Fibroblast of lung (primary cell): Measurements from ENCODE around the gene TMEM116. TPM values are rescaled to one million over a fixed set of nuclear protein-coding genes. Genes with fewer than 3 reads are reported as not detected.

Source experiments
- DNase-seq, 2 donors: peaks; one replicate each; pipeline versions ENCODE4 v3.0.0 to v3.0.0-alpha.2; 2010; ENCODE audit warnings: low read depth in 2 of 2
- H2AFZ ChIP-seq: 2 replicates; pipeline ENCODE4 v1.5.1; 2012; ENCODE audit warnings: low read length, control low read depth, inconsistent platforms
- H3K27ac ChIP-seq: 2 replicates; pipeline ENCODE4 v1.5.1; 2011; ENCODE audit warnings: low read length, control low read depth; ENCODE audit not compliant: insufficient read depth
- H3K27me3 ChIP-seq: 2 replicates; pipeline ENCODE4 v1.5.1; 2011; ENCODE audit warnings: mild to moderate bottlenecking, low read length; ENCODE audit not compliant: control insufficient read depth, insufficient read depth
- H3K36me3 ChIP-seq: 2 replicates; pipeline ENCODE4 v1.5.1; 2011; ENCODE audit warnings: low read length; ENCODE audit not compliant: control insufficient read depth, insufficient read depth
- H3K4me1 ChIP-seq: 2 replicates; pipeline ENCODE4 v1.5.1; 2011; ENCODE audit warnings: low read length; ENCODE audit not compliant: control insufficient read depth, insufficient read depth; ENCODE audit errors: extremely low read depth
- H3K4me2 ChIP-seq: 2 replicates; pipeline ENCODE4 v1.5.1; 2011; ENCODE audit warnings: low read length, control low read depth; ENCODE audit not compliant: insufficient read depth; ENCODE audit errors: extremely low read depth
- H3K4me3 ChIP-seq, 4 experiments: fragments of 200-600 bp in 1 of 4; sonication (generic) in 1 of 4; replicated peaks in 1 of 4; 2 replicates each; pipeline ENCODE4 v1.5.1; 2011 to 2016; ENCODE audit warnings: low read length in 4 of 4, low read depth in 3 of 4, mild to moderate bottlenecking in 3 of 4, control low read depth in 2 of 4, inconsistent platforms in 1 of 4, mixed read lengths in 1 of 4; ENCODE audit not compliant: insufficient read depth in 1 of 4; ENCODE audit errors: control extremely low read depth in 1 of 4
- H3K79me2 ChIP-seq: 2 replicates; pipeline ENCODE4 v1.5.1; 2012; ENCODE audit warnings: mild to moderate bottlenecking, low read length, inconsistent platforms; ENCODE audit not compliant: control insufficient read depth, insufficient read depth
- H3K9ac ChIP-seq: 2 replicates; pipeline ENCODE4 v1.5.1; 2011; ENCODE audit warnings: mild to moderate bottlenecking, low read length, control low read depth; ENCODE audit not compliant: insufficient read depth
- H3K9me3 ChIP-seq: 2 replicates; pipeline ENCODE4 v1.5.1; 2012; ENCODE audit warnings: low read depth, low read length; ENCODE audit not compliant: control insufficient read depth, insufficient read depth
- H4K20me1 ChIP-seq: 2 replicates; pipeline ENCODE4 v1.5.1; 2011; ENCODE audit warnings: low read length; ENCODE audit not compliant: control insufficient read depth, insufficient read depth; ENCODE audit errors: extremely low read depth
- CTCF ChIP-seq, 2 donors: IDR thresholded peaks in 1 of 2; conservative IDR thresholded peaks in 1 of 2; 1 replicate in 1 of 2; 2 replicates in 1 of 2; pipeline ENCODE4 v1.5.1; 2011 to 2012; ENCODE audit warnings: low read length in 2 of 2, control low read depth in 1 of 2, inconsistent platforms in 1 of 2, low read depth in 1 of 2, mild to moderate bottlenecking in 1 of 2
- EZH2 ChIP-seq: IDR thresholded peaks from 2 replicates; pipeline ENCODE4 v1.5.1; 2012; ENCODE audit warnings: low read length, control low read depth, mild to moderate bottlenecking; ENCODE audit errors: missing control alignments
- polyA plus RNA-seq, 2 donors: library from polyadenylated mRNA; depleted of rRNA in 1 of 2; stranded (reverse) in 1 of 2; unstranded in 1 of 2; fragments of >200 nt; gene quantifications; 2 replicates each; pipeline ENCODE4 v1.2.1, GENCODE V29; 2011 to 2012; ENCODE audit warnings: missing spikeins in 1 of 2
- total RNA-seq: library from RNA; depleted of rRNA; stranded (reverse); fragments of >200 nt; gene quantifications from 2 replicates; pipeline ENCODE4 v1.2.1, GENCODE V29; 2014

TMEM116 gene
- total and polyA plus RNA-seq, 2 donors (not counting 1 experiment from before 2014, with no cell fraction given) = 7.8 to 21.8 TPM

DNA sequence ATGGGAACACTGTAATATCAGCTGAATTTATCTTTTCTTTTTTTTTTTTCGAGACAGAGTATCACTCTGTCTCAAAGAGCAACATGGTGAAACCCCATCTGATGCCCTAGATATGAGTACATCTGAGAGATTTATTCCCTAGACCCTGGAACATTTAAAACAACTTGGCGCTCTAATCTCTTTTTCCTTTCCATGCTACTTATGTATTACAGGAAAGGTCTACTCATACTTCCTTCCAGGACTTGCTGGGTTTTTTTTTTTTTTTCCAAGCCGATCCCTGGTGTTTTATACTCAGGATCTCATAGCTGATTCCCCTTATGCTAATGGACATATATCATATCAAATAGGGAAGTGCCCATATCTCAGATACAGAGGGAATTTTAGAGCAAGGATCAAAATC is 87.8 kb downstream of the TMEM116 start:
- Histone ChIP-seq H3K79me2 (no peaks in the 10 kb centered on the region), H3K27ac (no peak overlapping the region), H4K20me1 (no peaks in the 10 kb centered on the region), H3K4me1 (no peaks in the 10 kb centered on the region), H3K9ac (no peak overlapping the region), H3K9me3 (no peaks in the 10 kb centered on the region), H3K36me3 (no peaks in the 10 kb centered on the region), H3K4me3 (no peak overlapping the region), H3K27me3 (no peaks in the 10 kb centered on the region), H2AFZ (no peak overlapping the region), H3K4me2 (no peak overlapping the region)
- no peak for TF ChIP-seq CTCF (conservative IDR thresholded peaks at IDR 0.05 in 1 of 2, IDR thresholded peaks at IDR 0.05 in 1 of 2; ENCODE audit: low read depth in 1 of 2, low read length in 2 of 2)
- no peak for TF ChIP-seq EZH2
- DNase-seq = no peak

DNA sequence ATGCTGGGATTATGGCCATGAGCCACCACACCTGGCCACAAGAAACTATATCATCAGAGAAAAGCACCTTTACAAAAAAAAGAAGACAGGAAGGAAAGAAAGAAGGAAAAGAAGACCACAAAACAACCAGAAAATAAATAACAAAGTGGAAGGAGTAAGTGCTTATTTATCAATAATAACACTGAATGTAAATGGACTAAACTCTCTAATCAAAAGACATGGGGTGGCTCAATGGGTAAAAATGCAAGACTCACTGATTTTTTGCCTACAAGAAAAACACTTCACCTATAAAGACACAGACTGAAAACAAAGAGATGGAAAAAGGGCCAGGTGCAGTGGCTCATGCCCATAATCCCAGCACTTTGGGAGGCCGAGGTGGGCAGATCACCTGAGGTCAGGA is 105.2 kb downstream of the TMEM116 start:
- H3K4me1 ChIP-seq = no peaks in the 10 kb centered on the region
- H3K4me2 ChIP-seq = no peak overlapping the region
- no peak for TF ChIP-seq CTCF (conservative IDR thresholded peaks at IDR 0.05 in 1 of 2, IDR thresholded peaks at IDR 0.05 in 1 of 2; ENCODE audit: low read depth in 1 of 2, low read length in 2 of 2)
- no peak for TF ChIP-seq EZH2
- H2AFZ ChIP-seq = no peak overlapping the region
- no peak overlapping the region for H3K4me3 ChIP-seq
- no peak for DNase-seq
- H3K9ac ChIP-seq = no peak overlapping the region
- H4K20me1 ChIP-seq = no peaks in the 10 kb centered on the region
- no peaks in the 10 kb centered on the region for H3K79me2 ChIP-seq
- H3K36me3 ChIP-seq = peaks cover 2% of the 10 kb centered on the region
- no peaks in the 10 kb centered on the region for H3K27me3 ChIP-seq
- H3K27ac ChIP-seq = no peak overlapping the region
- H3K9me3 ChIP-seq = no peaks in the 10 kb centered on the region

GRCh38 chr12:111905502-111905901 is 107.5 kb downstream of the TMEM116 start:
- Histone ChIP-seq H3K9ac (no peak overlapping the region), H3K36me3 (peaks cover 2% of the 10 kb centered on the region), H2AFZ (no peak overlapping the region), H3K27ac (no peak overlapping the region), H3K4me2 (no peak overlapping the region), H4K20me1 (no peaks in the 10 kb centered on the region), H3K79me2 (no peaks in the 10 kb centered on the region), H3K27me3 (no peaks in the 10 kb centered on the region), H3K4me1 (no peaks in the 10 kb centered on the region), H3K4me3 (no peak overlapping the region), H3K9me3 (no peaks in the 10 kb centered on the region)
- no peak for DNase-seq
- TF ChIP-seq EZH2 (no peak), CTCF (conservative IDR thresholded peaks at IDR 0.05 in 1 of 2, IDR thresholded peaks at IDR 0.05 in 1 of 2; ENCODE audit: low read depth in 1 of 2, low read length in 2 of 2) (no peak)
